Stimulated activated CD8-positive, alpha-beta memory T cell treated with anti-CD3 and anti-CD28 coated beads, Interleukin-15, amount 100 ng/mL, for 4 hours (primary cell): ENCODE results near the gene POLD3.
"Not testable (repeated sequence)": the region's sequence is repeated elsewhere in the genome, so short reads cannot be mapped to it uniquely, and the experiment has no call there.

Source experiments
- DNase-seq, 2 donors: peaks; one replicate each; pipeline ENCODE4 v3.0.0-alpha.2; 2020; ENCODE audit warnings: low read depth in 2 of 2

Gene POLD3

GRCh38 chr11:74637700-74638099 lies 45.3 kb downstream of the POLD3 start:
- no peak for DNase-seq

- no peak for DNase-seq
Measured at GRCh38 chr11:74638869-74639268, 46.5 kb downstream of the POLD3 start.

- no peak for DNase-seq
Measured at GRCh38 chr11:74639533-74639932, 47.2 kb downstream of the POLD3 start.

- no peak for DNase-seq
Measured at GRCh38 chr11:74641289-74641688, 48.9 kb downstream of the POLD3 start.

GRCh38 chr11:74641905-74642304 lies 49.5 kb downstream of the POLD3 start:
- DNase-seq: no peak

GRCh38 chr11:74642912-74643311 lies 50.5 kb downstream of the POLD3 start:
- DNase-seq: no peak

GRCh38 chr11:74644081-74644480 lies 51.7 kb downstream of the POLD3 start:
- no peak for DNase-seq

- DNase-seq: no peak
Measured at GRCh38 chr11:74646215-74646614, 53.8 kb downstream of the POLD3 start.

GRCh38 chr11:74646954-74647353 lies 54.6 kb downstream of the POLD3 start:
- no peak for DNase-seq

GRCh38 chr11:74647404-74647803 lies 55.0 kb downstream of the POLD3 start:
- DNase-seq: no peak

- DNase-seq: no peak
Measured at GRCh38 chr11:74647831-74648230, 55.4 kb downstream of the POLD3 start.

GRCh38 chr11:74648894-74649293 lies 56.5 kb downstream of the POLD3 start:
- DNase-seq: no peak

- DNase-seq: no peak
Measured at GRCh38 chr11:74650498-74650897, 58.1 kb downstream of the POLD3 start.

GRCh38 chr11:74654976-74655375 lies 62.6 kb downstream of the POLD3 start:
- DNase-seq: no peak

GRCh38 chr11:74659124-74659523 lies 66.7 kb downstream of the POLD3 start:
- DNase-seq: not testable (repeated sequence)

- no peak for DNase-seq
Measured at GRCh38 chr11:74662487-74663103, 70.2 kb downstream of the POLD3 start.

- no peak for DNase-seq
Measured at GRCh38 chr11:74663315-74663714, 70.9 kb downstream of the POLD3 start.

GRCh38 chr11:74669211-74670160 lies 77.1 kb downstream of the POLD3 start:
- DNase-seq: no peak

- no peak for DNase-seq
Measured at GRCh38 chr11:74670171-74670570, 77.8 kb downstream of the POLD3 start.

- no peak for DNase-seq
Measured at GRCh38 chr11:74671520-74672196, 79.3 kb downstream of the POLD3 start.

- no peak for DNase-seq
Measured at GRCh38 chr11:74672332-74672955, 80.1 kb downstream of the POLD3 start.
